Measurements from ENCODE around the gene SS18L1.

Gene SS18L1

GRCh38 chr20:62212299-62212698 lies 68.7 kb downstream of the SS18L1 start:
- no peak overlapping the region for H3K27ac ChIP-seq
- TF ChIP-seq ZFX (IDR thresholded peaks at IDR 0.05) (no peak), CTCF (conservative IDR thresholded peaks at IDR 0.05) (no peak)

DNA sequence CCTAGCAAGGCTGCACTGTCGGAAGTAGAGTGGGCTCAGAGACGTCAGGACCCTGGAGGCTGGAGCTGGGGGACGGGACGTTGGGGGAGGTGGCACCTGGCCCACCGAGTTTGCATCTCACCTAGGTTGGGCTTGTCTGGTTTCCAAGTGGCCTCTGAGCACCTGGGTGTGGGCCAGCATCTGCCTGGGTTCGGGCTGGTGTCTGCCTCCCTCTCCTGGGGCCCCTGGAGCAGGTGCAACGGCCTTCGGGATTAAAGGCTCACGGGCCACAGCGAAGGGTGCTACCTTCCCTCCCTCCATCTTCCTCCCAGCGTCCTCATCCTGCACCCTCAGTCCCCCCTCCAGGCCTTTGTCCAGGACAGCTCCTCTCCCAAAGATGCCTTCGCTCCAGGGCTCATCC lies 70.5 kb downstream of the SS18L1 start:
- peak overlapping the region; percentile 81 for H3K27ac ChIP-seq
- TF ChIP-seq ZFX (IDR thresholded peaks at IDR 0.05) (no peak), CTCF (conservative IDR thresholded peaks at IDR 0.05) (no peak)

GRCh38 chr20:62215020-62215990 lies 71.7 kb downstream of the SS18L1 start:
- TF ChIP-seq CTCF (conservative IDR thresholded peaks at IDR 0.05) (no peak), ZFX (IDR thresholded peaks at IDR 0.05) (no peak)
- peak overlapping the region; percentile 81 for H3K27ac ChIP-seq

- TF ChIP-seq ZFX (IDR thresholded peaks at IDR 0.05), result no peak
- H3K27ac ChIP-seq, result peak overlapping the region; percentile 81
These were observed 72.5 kb downstream of the SS18L1 start for GRCh38 chr20:62215991-62216635.

GRCh38 chr20:62216636-62217566 lies 73.3 kb downstream of the SS18L1 start:
- peak overlapping the region; percentile 81 for H3K27ac ChIP-seq
- no peak for TF ChIP-seq CTCF (conservative IDR thresholded peaks at IDR 0.05)
- no peak for TF ChIP-seq ZFX (IDR thresholded peaks at IDR 0.05)

DNA sequence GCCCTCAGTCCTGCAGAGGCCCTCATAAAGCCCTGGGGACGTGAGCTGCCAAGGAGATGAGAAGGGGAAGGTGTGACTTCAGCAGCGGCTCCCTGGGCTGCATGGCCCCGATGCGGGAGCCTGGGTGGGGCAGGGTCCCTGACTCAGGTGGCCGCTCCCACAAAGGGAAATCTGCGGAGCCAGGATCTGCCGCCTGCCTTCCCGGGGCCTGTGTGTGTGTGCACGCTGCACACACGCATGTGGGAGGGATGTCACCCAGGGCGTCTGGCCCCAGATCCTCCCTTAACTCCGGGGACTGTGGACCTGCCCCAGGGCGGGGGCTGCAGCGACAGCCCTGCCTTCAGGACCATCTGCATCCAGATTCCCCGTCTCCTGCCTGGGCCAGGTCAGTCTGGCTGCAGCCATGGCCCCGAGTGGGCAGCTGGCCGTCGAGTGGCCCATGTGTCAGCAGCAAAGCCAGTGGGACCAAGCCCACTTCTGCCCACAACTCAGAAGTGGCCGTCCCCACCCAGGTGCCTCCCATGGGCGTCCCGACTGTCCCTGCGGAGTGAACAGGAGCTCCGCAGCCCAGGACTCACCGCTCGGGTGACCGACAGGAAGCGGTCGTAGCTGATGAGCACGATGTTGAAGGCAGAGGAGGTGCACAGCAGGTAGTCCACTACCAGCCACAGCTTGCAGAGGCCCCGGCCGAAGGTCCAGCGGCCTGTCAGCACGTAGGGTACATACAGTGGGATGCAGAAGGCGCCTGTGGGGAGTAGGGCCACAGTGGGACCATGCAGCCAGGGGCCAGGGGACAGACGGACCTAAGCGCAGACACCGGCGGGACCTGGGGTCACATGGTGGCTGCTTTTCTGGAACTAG lies 74.6 kb downstream of the SS18L1 start:
- H3K27ac ChIP-seq, result no peak overlapping the region
- TF ChIP-seq CTCF (conservative IDR thresholded peaks at IDR 0.05), result no peak

Measured in C4-2B (cell line).